H9 (cell line): Measurements from ENCODE around the gene NUP35. TPM values are rescaled to one million over a fixed set of nuclear protein-coding genes. Genes with fewer than 3 reads are reported as not detected.

ENCODE experiments used
- DNase-seq: peaks from one replicate; pipeline ENCODE4 v3.0.0-alpha.2; 2017
- H2AFZ ChIP-seq: one replicate; pipeline ENCODE4 v1.6.1; 2013; ENCODE audit warnings: mild to moderate bottlenecking, low read length, control low read depth, moderate library complexity
- H2AK5ac ChIP-seq: 2 replicates; pipeline ENCODE4 v1.6.1; 2013; ENCODE audit warnings: low read length, control low read depth, mixed read lengths; ENCODE audit not compliant: insufficient read length
- H2BK120ac ChIP-seq: one replicate; pipeline ENCODE4 v1.6.1; 2013; ENCODE audit warnings: low read depth, mild to moderate bottlenecking, low read length, control low read depth, inconsistent platforms; ENCODE audit not compliant: poor library complexity, severe bottlenecking
- H2BK12ac ChIP-seq: 2 replicates; pipeline ENCODE4 v1.6.1; 2013; ENCODE audit warnings: low read length, control low read depth, mixed read lengths, low read depth; ENCODE audit not compliant: insufficient read length
- H2BK15ac ChIP-seq: 2 replicates; pipeline ENCODE4 v1.6.1; 2013; ENCODE audit warnings: low read depth, low read length, control low read depth
- H2BK20ac ChIP-seq: one replicate; pipeline ENCODE4 v1.6.1; 2013; ENCODE audit warnings: low read depth, mild to moderate bottlenecking, low read length, control low read depth, inconsistent platforms; ENCODE audit not compliant: poor library complexity, severe bottlenecking
- H2BK5ac ChIP-seq: 2 replicates; pipeline ENCODE4 v1.6.1; 2013; ENCODE audit warnings: low read length, control low read depth, mixed read lengths; ENCODE audit not compliant: insufficient read length
- H3K14ac ChIP-seq: 2 replicates; pipeline ENCODE4 v1.6.1; 2013; ENCODE audit warnings: low read length, control low read depth; ENCODE audit not compliant: insufficient read depth
- H3K18ac ChIP-seq: 2 replicates; pipeline ENCODE4 v1.6.1; 2013; ENCODE audit warnings: low read depth, mild to moderate bottlenecking, mixed read lengths, low read length, control low read depth; ENCODE audit not compliant: insufficient read length
- H3K23ac ChIP-seq: 2 replicates; pipeline ENCODE4 v1.6.1; 2013; ENCODE audit warnings: low read length, control low read depth, mixed read lengths, low read depth; ENCODE audit not compliant: insufficient read length
- H3K23me2 ChIP-seq: 2 replicates; pipeline ENCODE4 v1.6.1; 2013; ENCODE audit warnings: low read depth, mild to moderate bottlenecking, mixed read lengths, low read length, control low read depth; ENCODE audit not compliant: insufficient read length, poor library complexity, severe bottlenecking
- H3K27ac ChIP-seq: 2 replicates; pipeline ENCODE4 v1.5.1; 2013; ENCODE audit warnings: low read length, control low read depth, mixed read lengths, low read depth; ENCODE audit not compliant: insufficient read length
- H3K27me3 ChIP-seq: 2 replicates; pipeline ENCODE4 v1.6.1; 2013; ENCODE audit warnings: low read length, control low read depth, inconsistent platforms; ENCODE audit not compliant: insufficient read depth
- H3K4ac ChIP-seq: 2 replicates; pipeline ENCODE4 v1.6.1; 2013; ENCODE audit warnings: low read depth, mild to moderate bottlenecking, control low read depth, inconsistent platforms, low read length, moderate library complexity
- H3K4me1 ChIP-seq: 2 replicates; pipeline ENCODE4 v1.6.1; 2013; ENCODE audit warnings: low read length, control low read depth, inconsistent platforms; ENCODE audit not compliant: insufficient read depth
- H3K4me2 ChIP-seq: 2 replicates; pipeline ENCODE4 v1.6.1; 2013; ENCODE audit warnings: low read length, control low read depth, mixed read lengths; ENCODE audit not compliant: insufficient read length, insufficient read depth
- H3K56ac ChIP-seq: 2 replicates; pipeline ENCODE4 v1.6.1; 2013; ENCODE audit warnings: low read depth, mild to moderate bottlenecking, mixed read lengths, low read length, control low read depth; ENCODE audit not compliant: insufficient read length
- H3K79me1 ChIP-seq: 2 replicates; pipeline ENCODE4 v1.6.1; 2013; ENCODE audit warnings: low read depth, mild to moderate bottlenecking, moderate library complexity, low read length, control low read depth, inconsistent platforms; ENCODE audit not compliant: insufficient read depth, poor library complexity, severe bottlenecking
- H3K79me2 ChIP-seq: 2 replicates; pipeline ENCODE4 v1.6.1; 2013; ENCODE audit warnings: low read length, control low read depth, inconsistent platforms; ENCODE audit not compliant: insufficient read depth
- H3K9ac ChIP-seq: 2 replicates; pipeline ENCODE4 v1.6.1; 2013; ENCODE audit warnings: low read length, control low read depth, mixed read lengths; ENCODE audit not compliant: insufficient read length; ENCODE audit errors: extremely low read depth
- H3K9me3 ChIP-seq: one replicate; pipeline ENCODE4 v1.6.1; 2013; ENCODE audit warnings: low read depth, low read length, inconsistent platforms; ENCODE audit not compliant: control insufficient read depth
- H3T11ph ChIP-seq: one replicate; pipeline ENCODE4 v1.6.1; 2013; ENCODE audit warnings: mild to moderate bottlenecking, low read length, control low read depth, inconsistent platforms
- H4K20me1 ChIP-seq: one replicate; pipeline ENCODE4 v1.6.1; 2013; ENCODE audit not compliant: control insufficient read depth, insufficient read length, insufficient read depth
- H4K5ac ChIP-seq: 2 replicates; pipeline ENCODE4 v1.6.1; 2013; ENCODE audit warnings: low read depth, mild to moderate bottlenecking, mixed read lengths, low read length, control low read depth; ENCODE audit not compliant: insufficient read length
- H4K8ac ChIP-seq: replicated peaks from 2 replicates; pipeline ENCODE4 v1.6.1; 2013; ENCODE audit warnings: low read length, control low read depth, mixed read lengths, low read depth; ENCODE audit not compliant: insufficient read length
- H4K91ac ChIP-seq: 2 replicates; pipeline ENCODE4 v1.6.1; 2013; ENCODE audit warnings: low read depth, mild to moderate bottlenecking, moderate library complexity, mixed read lengths, low read length, control low read depth; ENCODE audit not compliant: insufficient read length
- H3K27ac Mint-ChIP-seq, 3 experiments: 2 replicates in 2 of 3; 3 replicates in 1 of 3; pipeline ENCODE4 v1.8.0; 2020 to 2021; ENCODE audit warnings: mixed read lengths in 3 of 3, mild to moderate bottlenecking in 1 of 3, moderate library complexity in 1 of 3
- H3K27me3 Mint-ChIP-seq: 2 replicates; pipeline ENCODE4 v1.8.0; 2021; ENCODE audit warnings: low read depth, mild to moderate bottlenecking, moderate library complexity, mixed read lengths
- H3K36me3 Mint-ChIP-seq, 3 experiments: 2 replicates in 2 of 3; 3 replicates in 1 of 3; pipeline ENCODE4 v1.8.0; 2020 to 2021; ENCODE audit warnings: low read depth in 3 of 3, mixed read lengths in 3 of 3; ENCODE audit not compliant: insufficient read depth in 1 of 3
- H3K4me1 Mint-ChIP-seq, 2 experiments: 2 replicates each; pipeline ENCODE4 v1.8.0; 2020; ENCODE audit warnings: mixed read lengths in 2 of 2
- H3K4me3 Mint-ChIP-seq, 2 experiments: 2 replicates in 1 of 2; 3 replicates in 1 of 2; pipeline ENCODE4 v1.8.0; 2020 to 2021; ENCODE audit warnings: mild to moderate bottlenecking in 2 of 2, mixed read lengths in 2 of 2, moderate library complexity in 1 of 2
- H3K9me3 Mint-ChIP-seq, 2 experiments: 2 replicates in 1 of 2; 3 replicates in 1 of 2; pipeline ENCODE4 v1.8.0; 2020; ENCODE audit warnings: mild to moderate bottlenecking in 2 of 2, mixed read lengths in 2 of 2, moderate library complexity in 1 of 2
- WGBS: extraction: QIAGEN DNeasy Blood & Tissue Kit; methylation state at CpG from one replicate; pipeline ENCODE4 v1.1.7; 2013; ENCODE audit warnings: missing lambda C conversion rate, low lambda C conversion rate, mixed read lengths; ENCODE audit not compliant: insufficient read length; ENCODE audit errors: extremely low coverage; 5-methylcytosine and 5-hydroxymethylcytosine counted together
- total RNA-seq: library from RNA; stranded (reverse); gene quantifications from 2 replicates; pipeline ENCODE4 v1.2.1, GENCODE V29; 2021
- TF ChIP-seq, protein P1 (sequence below): fragments of 200-600 bp; sonication (generic); conservative IDR thresholded peaks from 3 replicates; pipeline ENCODE4 v1.8.0; 2021; ENCODE audit warnings: antibody characterized with exemption, mild to moderate bottlenecking

The NUP35 gene
- total RNA-seq, 1 experiment from 2014 or later = 53.6 TPM

GRCh38 chr2:183209395-183210028 is 85.3 kb downstream of the NUP35 start:
- H3K79me2 ChIP-seq = no peaks in the 10 kb centered on the region; the same call in 1 of the 2 replicates
- H3K14ac ChIP-seq = no peak overlapping the region
- no peak overlapping the region for H2BK20ac ChIP-seq
- no peak overlapping the region for H2AFZ ChIP-seq
- H2BK5ac ChIP-seq = no peak overlapping the region
- H3K9me3 ChIP-seq = peaks cover 10% of the 10 kb centered on the region
- no peak overlapping the region for H3K4me2 ChIP-seq
- peaks cover 18 to 22% (median 20%) of the 10 kb centered on the region in 3 experiments for H3K36me3 Mint-ChIP-seq
- no peak for DNase-seq
- H2BK12ac ChIP-seq = no peak overlapping the region
- no peak overlapping the region for H3K56ac ChIP-seq
- no peak overlapping the region for H4K91ac ChIP-seq
- H3K4me1 ChIP-seq = no peaks in the 10 kb centered on the region
- H4K20me1 ChIP-seq = no peaks in the 10 kb centered on the region
- H2BK15ac ChIP-seq = no peak overlapping the region
- H3K27me3 Mint-ChIP-seq = no peaks in the 10 kb centered on the region
- H2AK5ac ChIP-seq = no peak overlapping the region
- H3K79me1 ChIP-seq = no peaks in the 10 kb centered on the region
- H3K23me2 ChIP-seq = no peaks in the 10 kb centered on the region
- H3K23ac ChIP-seq = no peak overlapping the region
- no peak overlapping the region for H3K4ac ChIP-seq
- peaks cover 3 to 7% of the 10 kb centered on the region in 2 experiments for H3K4me1 Mint-ChIP-seq
- H3K27me3 ChIP-seq = no peaks in the 10 kb centered on the region
- no peak overlapping the region for H3K18ac ChIP-seq
- H4K8ac ChIP-seq = no peak overlapping the region
- peaks cover 12 to 15% of the 10 kb centered on the region in 2 experiments for H3K9me3 Mint-ChIP-seq
- no CpG with 5 or more reads among the region's 1 CpG for WGBS
- H3T11ph ChIP-seq = no peak overlapping the region
- H2BK120ac ChIP-seq = no peak overlapping the region
- no peak overlapping the region for H3K9ac ChIP-seq
- TF ChIP-seq, protein P1, sequence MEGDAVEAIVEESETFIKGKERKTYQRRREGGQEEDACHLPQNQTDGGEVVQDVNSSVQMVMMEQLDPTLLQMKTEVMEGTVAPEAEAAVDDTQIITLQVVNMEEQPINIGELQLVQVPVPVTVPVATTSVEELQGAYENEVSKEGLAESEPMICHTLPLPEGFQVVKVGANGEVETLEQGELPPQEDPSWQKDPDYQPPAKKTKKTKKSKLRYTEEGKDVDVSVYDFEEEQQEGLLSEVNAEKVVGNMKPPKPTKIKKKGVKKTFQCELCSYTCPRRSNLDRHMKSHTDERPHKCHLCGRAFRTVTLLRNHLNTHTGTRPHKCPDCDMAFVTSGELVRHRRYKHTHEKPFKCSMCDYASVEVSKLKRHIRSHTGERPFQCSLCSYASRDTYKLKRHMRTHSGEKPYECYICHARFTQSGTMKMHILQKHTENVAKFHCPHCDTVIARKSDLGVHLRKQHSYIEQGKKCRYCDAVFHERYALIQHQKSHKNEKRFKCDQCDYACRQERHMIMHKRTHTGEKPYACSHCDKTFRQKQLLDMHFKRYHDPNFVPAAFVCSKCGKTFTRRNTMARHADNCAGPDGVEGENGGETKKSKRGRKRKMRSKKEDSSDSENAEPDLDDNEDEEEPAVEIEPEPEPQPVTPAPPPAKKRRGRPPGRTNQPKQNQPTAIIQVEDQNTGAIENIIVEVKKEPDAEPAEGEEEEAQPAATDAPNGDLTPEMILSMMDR = no peak
- no peak overlapping the region for H3K4me3 Mint-ChIP-seq
- no peak overlapping the region for H4K5ac ChIP-seq
- H3K27ac Mint-ChIP-seq = peak overlapping the region in 1 of 3 experiments; percentile 23; a peak in 1 of 7 replicates
- H3K27ac ChIP-seq = no peak overlapping the region

Other genes starting within 250 kb of the NUP35 start
- 99.8 and 112 TPM in 2 replicates for gene NCKAP1, start 86.0 kb upstream of the NUP35 start, total RNA-seq
- 1.2 and 1.8 TPM in 2 replicates for gene DUSP19, start 45.7 kb upstream of the NUP35 start, total RNA-seq